ENCODE measurements around the gene COL9A3. TPM values are rescaled to one million over a fixed set of nuclear protein-coding genes. Genes with fewer than 3 reads are reported as not detected.

The COL9A3 gene
- total RNA-seq, 1 experiment from 2014 or later = 41.2 TPM

DNA sequence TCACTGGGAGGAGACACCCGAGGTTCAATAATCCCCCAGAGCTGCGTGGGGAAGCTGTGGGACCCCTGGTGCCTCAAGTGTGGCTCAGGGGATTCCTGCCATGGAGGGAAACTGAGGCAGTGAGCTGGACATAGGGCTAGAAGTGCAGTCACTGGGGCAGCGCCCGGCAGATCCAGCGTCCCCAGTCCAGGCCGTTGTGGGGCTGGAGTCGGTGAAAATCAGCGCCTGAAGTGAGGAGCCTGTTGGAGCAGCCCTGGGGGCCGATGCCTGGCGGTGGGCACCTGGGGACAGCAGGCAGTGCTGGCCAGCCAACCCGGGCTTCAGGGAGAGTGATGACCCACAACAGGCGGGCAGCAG is 2.2 kb upstream of the COL9A3 start:
- Histone ChIP-seq H4K20me1 (ENCODE audit: insufficient read depth, low read depth, low read length) (peaks cover 12% of the 10 kb centered on the region; the same call in 1 of the 2 replicates), H3K79me2 (ENCODE audit: low read length) (no peaks in the 10 kb centered on the region), H3K27me3 (ENCODE audit: low read length) (no peaks in the 10 kb centered on the region), H3K4me1 (ENCODE audit: low read length) (no peaks in the 10 kb centered on the region), H3K4me3 (ENCODE audit: low read length) (no peak overlapping the region), H3K9me2 (replicated peaks; ENCODE audit: insufficient read depth, low read length) (no peaks in the 10 kb centered on the region), H3K9ac (ENCODE audit: low read length) (no peak overlapping the region), H3K4me2 (ENCODE audit: low read depth, low read length, poor library complexity, severe bottlenecking) (no peak overlapping the region), H2AFZ (ENCODE audit: low read length) (no peak overlapping the region), H3K36me3 (ENCODE audit: insufficient read depth, low read length) (peaks cover 6% of the 10 kb centered on the region; the same call in 1 of the 2 replicates), H3K27ac (ENCODE audit: low read length) (no peak overlapping the region), H3K9me3 (ENCODE audit: low read length) (no peaks in the 10 kb centered on the region)
- no peak for DNase-seq

DNA sequence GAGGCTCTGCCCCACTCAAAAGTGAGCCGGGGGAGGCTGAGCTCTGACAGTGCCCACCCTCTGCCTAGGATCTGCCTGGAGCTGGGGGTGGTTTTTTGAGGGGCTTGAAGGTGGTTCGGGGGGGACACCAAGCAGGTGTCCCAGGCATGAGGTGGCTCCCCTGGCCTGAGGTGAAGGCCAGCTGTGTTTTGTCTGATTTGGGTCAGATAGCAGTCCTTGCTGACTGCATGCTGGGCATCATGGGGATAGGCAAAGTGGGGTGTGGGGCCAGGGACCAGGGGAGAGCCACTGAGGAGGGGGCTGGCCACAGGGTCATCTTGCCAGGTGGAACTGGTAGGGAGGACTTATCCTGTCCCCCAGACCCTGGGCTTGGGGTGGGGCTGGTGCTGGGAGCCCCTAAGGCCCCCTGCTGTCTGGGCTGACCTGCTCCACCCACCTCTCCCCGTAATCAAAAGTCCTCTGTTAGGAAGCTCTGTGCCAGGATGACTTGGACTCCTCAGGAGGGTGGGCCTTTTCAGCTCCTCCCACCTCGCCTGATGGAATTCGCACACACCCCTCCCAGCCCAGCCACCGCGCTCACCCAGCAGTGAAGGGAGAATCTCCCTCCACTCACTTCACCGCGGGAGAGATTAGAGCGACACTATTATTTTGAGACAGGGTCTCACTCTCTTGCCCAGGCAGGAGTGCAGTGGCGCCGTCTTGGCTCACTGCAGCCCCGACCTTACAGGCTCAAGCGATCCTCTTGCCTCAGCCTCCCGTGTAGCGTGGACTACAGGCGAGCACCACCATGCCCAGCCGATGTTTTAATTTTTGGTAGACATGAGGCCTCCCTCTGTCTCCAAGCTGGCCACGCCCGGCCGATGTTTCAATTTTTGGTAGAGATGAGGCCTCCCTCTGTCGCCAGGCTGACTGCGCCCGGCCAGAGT is 1.5 kb upstream of the COL9A3 start:
- Histone ChIP-seq H3K4me1 (ENCODE audit: low read length) (no peaks in the 10 kb centered on the region), H3K9me2 (replicated peaks; ENCODE audit: insufficient read depth, low read length) (no peaks in the 10 kb centered on the region), H3K4me2 (ENCODE audit: low read depth, low read length, poor library complexity, severe bottlenecking) (no peak overlapping the region), H3K27me3 (ENCODE audit: low read length) (no peaks in the 10 kb centered on the region), H3K9me3 (ENCODE audit: low read length) (no peaks in the 10 kb centered on the region), H3K27ac (ENCODE audit: low read length) (no peak overlapping the region), H3K9ac (ENCODE audit: low read length) (no peak overlapping the region), H3K36me3 (ENCODE audit: insufficient read depth, low read length) (no peaks in the 10 kb centered on the region; the same call in 1 of the 2 replicates), H3K79me2 (ENCODE audit: low read length) (no peaks in the 10 kb centered on the region), H3K4me3 (ENCODE audit: low read length) (no peak overlapping the region), H4K20me1 (ENCODE audit: insufficient read depth, low read depth, low read length) (peaks cover 9% of the 10 kb centered on the region; the same call in 1 of the 2 replicates), H2AFZ (ENCODE audit: low read length) (no peak overlapping the region)
- DNase-seq = no peak

DNA sequence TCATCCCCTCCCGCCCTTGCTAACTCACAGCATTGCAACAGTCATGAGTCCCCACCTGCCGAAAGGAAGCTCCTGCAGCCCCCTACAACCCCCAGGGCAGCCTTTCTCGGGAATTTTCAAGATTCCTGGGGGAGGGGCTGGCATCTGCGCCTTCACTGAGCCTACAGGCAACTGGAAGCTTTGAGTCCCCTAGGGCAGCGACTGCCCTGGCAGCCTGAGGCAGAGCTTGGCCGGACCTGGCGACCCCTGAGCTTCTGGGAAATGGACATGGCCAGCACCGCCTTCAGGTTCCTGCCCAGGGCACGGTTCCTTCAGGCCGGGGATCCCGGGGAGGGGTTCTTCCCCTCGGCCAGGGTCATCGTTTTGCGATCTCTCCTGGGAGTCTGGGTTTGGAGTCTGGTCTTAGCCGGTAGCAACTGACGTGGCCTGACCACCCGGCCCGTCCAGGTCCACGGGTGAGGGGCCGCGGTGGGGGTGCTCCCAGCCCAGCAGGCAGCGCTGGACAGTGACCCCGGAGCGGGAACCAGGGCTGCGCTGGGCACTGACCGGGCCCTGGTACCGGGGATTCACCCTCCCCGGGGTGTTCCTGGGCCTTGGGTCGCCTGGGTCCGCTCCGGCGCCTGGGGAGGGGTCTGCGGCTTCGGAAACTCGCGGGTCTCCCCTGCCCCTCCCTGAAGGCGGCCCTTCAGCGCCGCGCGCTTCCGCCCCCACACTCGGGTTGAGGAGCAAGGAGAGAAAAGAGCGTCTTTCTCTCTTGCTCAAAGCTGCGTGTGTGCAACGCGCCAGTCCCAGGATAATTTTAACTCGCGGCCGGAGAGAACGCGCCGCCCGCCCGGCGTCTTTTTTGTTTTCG is 593 bp upstream of the COL9A3 start:
- Histone ChIP-seq H3K9me3 (ENCODE audit: low read length) (no peaks in the 10 kb centered on the region), H3K4me1 (ENCODE audit: low read length) (no peaks in the 10 kb centered on the region), H3K36me3 (ENCODE audit: insufficient read depth, low read length) (no peaks in the 10 kb centered on the region), H3K79me2 (ENCODE audit: low read length) (no peaks in the 10 kb centered on the region), H3K4me2 (ENCODE audit: low read depth, low read length, poor library complexity, severe bottlenecking) (no peak overlapping the region), H3K9ac (ENCODE audit: low read length) (no peak overlapping the region), H3K27me3 (ENCODE audit: low read length) (no peaks in the 10 kb centered on the region), H3K4me3 (ENCODE audit: low read length) (no peak overlapping the region), H4K20me1 (ENCODE audit: insufficient read depth, low read depth, low read length) (peaks cover 9% of the 10 kb centered on the region; the same call in 1 of the 2 replicates), H3K9me2 (replicated peaks; ENCODE audit: insufficient read depth, low read length) (no peaks in the 10 kb centered on the region), H3K27ac (ENCODE audit: low read length) (no peak overlapping the region), H2AFZ (ENCODE audit: low read length) (no peak overlapping the region)
- DNase-seq = no peak

DNA sequence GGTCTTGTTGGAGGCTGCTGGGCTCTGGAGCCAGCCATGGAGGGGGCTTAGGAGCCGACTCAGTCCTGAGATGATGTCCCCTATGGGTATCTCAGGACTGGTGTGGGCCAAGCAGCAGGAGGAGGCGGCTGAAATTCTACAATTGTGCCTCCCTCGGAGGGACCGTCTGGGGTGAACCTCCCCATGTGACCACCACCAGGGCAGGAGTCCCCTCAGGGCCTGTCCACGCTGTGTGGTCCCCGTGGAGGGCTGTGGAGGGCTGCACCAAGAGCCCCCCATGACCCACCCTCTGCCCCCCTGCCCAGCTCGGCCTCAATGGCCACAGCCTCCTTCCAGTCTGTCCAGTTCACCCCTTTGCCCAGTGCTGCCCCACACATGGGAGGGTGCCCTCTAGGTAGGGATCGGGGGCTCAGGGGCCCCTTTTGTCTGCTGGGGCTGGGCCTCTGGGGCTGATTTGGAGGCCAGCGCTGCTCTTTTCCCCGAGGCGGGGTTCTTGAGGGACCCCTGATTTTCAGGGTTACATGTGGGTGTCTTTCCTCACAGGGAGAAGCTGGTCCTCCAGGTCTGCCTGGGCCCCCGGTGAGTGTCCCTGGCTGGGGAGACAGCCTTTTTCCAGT is 1.2 kb downstream of the COL9A3 start:
- DNase-seq = no peak
- Histone ChIP-seq H3K27me3 (ENCODE audit: low read length) (no peaks in the 10 kb centered on the region), H3K4me3 (ENCODE audit: low read length) (no peak overlapping the region), H3K79me2 (ENCODE audit: low read length) (no peaks in the 10 kb centered on the region), H3K9me2 (replicated peaks; ENCODE audit: insufficient read depth, low read length) (no peaks in the 10 kb centered on the region), H3K36me3 (ENCODE audit: insufficient read depth, low read length) (no peaks in the 10 kb centered on the region), H3K27ac (ENCODE audit: low read length) (no peak overlapping the region), H2AFZ (ENCODE audit: low read length) (no peak overlapping the region), H3K4me2 (ENCODE audit: low read depth, low read length, poor library complexity, severe bottlenecking) (no peak overlapping the region), H3K9ac (ENCODE audit: low read length) (no peak overlapping the region), H3K9me3 (ENCODE audit: low read length) (no peaks in the 10 kb centered on the region), H4K20me1 (ENCODE audit: insufficient read depth, low read depth, low read length) (peaks cover 9% of the 10 kb centered on the region; the same call in 1 of the 2 replicates), H3K4me1 (ENCODE audit: low read length) (peaks cover 5% of the 10 kb centered on the region)

DNA sequence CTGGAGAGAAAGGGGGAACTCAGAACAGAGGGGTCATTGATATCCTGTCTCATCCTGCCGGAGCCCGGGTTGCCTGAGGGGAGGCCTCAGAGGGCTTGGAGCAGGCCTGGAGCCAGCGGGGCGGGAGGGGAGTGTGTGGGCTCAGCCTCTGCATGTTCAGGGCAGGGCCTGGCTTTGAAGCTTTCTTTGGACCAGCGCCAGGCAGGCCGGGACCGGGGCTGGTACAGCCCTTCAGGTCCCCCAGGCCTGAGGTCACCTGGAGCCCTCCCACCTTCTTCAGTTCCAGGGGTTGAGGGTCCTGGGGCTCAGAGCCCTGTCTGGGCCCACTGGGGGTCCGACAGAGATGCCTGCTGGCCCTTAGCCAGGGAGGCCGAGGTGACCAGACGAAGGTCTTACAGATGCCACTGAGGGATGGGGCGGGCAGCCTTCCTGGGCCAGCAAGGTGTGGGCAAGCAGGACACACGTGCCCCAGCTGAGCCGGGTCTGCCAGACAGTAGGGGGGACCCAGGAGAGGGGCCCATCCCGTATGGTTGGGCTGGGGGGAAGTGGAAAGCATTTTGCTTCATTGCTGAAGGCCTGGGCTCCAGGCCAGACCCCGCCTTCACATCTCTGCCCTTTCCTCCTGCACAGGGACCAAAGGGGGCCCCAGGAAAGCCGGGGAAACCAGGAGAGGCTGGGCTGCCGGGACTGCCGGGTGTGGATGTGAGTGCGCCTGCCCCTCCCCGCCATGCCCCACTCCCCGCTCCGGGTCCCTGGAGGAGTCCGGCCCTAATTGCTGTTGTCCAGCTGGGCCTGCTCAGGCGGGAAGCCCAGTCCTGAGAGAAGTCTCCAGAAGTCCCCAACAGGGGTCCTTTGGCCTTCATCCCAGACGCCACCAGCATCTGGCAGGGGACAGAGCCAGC is 2.0 kb downstream of the COL9A3 start:
- no peak overlapping the region for H2AFZ ChIP-seq (ENCODE audit: low read length)
- H4K20me1 ChIP-seq (ENCODE audit: insufficient read depth, low read depth, low read length) = peaks cover 9% of the 10 kb centered on the region; the same call in 1 of the 2 replicates
- peaks cover 13% of the 10 kb centered on the region for H3K4me1 ChIP-seq (ENCODE audit: low read length)
- DNase-seq = no peak
- no peak overlapping the region for H3K9ac ChIP-seq (ENCODE audit: low read length)
- H3K4me2 ChIP-seq (ENCODE audit: low read depth, low read length, poor library complexity, severe bottlenecking) = no peak overlapping the region
- no peaks in the 10 kb centered on the region for H3K27me3 ChIP-seq (ENCODE audit: low read length)
- H3K9me2 ChIP-seq (replicated peaks; ENCODE audit: insufficient read depth, low read length) = no peaks in the 10 kb centered on the region
- no peak overlapping the region for H3K27ac ChIP-seq (ENCODE audit: low read length)
- H3K79me2 ChIP-seq (ENCODE audit: low read length) = no peaks in the 10 kb centered on the region
- H3K9me3 ChIP-seq (ENCODE audit: low read length) = no peaks in the 10 kb centered on the region
- no peaks in the 10 kb centered on the region for H3K36me3 ChIP-seq (ENCODE audit: insufficient read depth, low read length)
- no peak overlapping the region for H3K4me3 ChIP-seq (ENCODE audit: low read length)

DNA sequence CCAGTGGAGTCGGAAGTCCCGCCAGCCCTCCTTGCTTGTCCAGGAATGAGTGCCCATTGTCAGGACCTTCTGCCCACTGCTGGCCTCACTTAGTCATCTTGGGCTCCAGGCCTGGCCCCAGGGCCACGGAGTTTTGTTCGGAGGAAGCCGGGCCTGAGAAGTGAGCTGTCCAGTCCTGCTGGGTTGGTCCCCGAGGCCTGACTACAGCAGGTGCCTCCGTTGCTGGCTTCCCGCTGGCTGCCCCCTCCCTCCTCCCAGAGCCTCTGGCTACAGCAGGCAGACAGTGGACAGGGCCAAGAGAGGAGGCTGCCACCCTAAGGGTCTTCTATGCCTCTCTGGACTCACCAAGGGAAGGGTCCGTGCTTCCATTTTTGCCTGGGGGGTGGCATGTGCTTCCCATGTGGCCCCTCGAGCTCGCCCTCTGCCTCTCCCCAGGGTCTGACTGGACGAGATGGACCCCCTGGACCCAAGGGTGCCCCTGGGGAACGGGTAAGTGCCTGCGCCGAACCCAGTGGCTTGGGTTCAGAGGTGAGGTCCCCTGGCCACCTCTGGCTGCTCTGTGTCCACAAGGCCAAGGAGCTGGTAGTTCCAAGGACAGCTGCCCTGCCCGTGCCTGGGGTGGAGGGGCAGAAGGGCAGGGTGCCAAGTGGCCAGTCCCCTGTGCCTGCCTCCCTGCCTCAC is 2.8 kb downstream of the COL9A3 start:
- Histone ChIP-seq H3K9ac (ENCODE audit: low read length) (no peak overlapping the region), H3K36me3 (ENCODE audit: insufficient read depth, low read length) (no peaks in the 10 kb centered on the region), H3K4me1 (ENCODE audit: low read length) (peaks cover 20% of the 10 kb centered on the region), H2AFZ (ENCODE audit: low read length) (no peak overlapping the region), H3K9me2 (replicated peaks; ENCODE audit: insufficient read depth, low read length) (no peaks in the 10 kb centered on the region), H3K9me3 (ENCODE audit: low read length) (no peaks in the 10 kb centered on the region), H3K27me3 (ENCODE audit: low read length) (no peaks in the 10 kb centered on the region), H4K20me1 (ENCODE audit: insufficient read depth, low read depth, low read length) (peaks cover 7% of the 10 kb centered on the region; the same call in 1 of the 2 replicates), H3K4me2 (ENCODE audit: low read depth, low read length, poor library complexity, severe bottlenecking) (no peak overlapping the region), H3K79me2 (ENCODE audit: low read length) (no peaks in the 10 kb centered on the region), H3K4me3 (ENCODE audit: low read length) (no peak overlapping the region), H3K27ac (ENCODE audit: low read length) (no peak overlapping the region)
- no peak for DNase-seq

DNA sequence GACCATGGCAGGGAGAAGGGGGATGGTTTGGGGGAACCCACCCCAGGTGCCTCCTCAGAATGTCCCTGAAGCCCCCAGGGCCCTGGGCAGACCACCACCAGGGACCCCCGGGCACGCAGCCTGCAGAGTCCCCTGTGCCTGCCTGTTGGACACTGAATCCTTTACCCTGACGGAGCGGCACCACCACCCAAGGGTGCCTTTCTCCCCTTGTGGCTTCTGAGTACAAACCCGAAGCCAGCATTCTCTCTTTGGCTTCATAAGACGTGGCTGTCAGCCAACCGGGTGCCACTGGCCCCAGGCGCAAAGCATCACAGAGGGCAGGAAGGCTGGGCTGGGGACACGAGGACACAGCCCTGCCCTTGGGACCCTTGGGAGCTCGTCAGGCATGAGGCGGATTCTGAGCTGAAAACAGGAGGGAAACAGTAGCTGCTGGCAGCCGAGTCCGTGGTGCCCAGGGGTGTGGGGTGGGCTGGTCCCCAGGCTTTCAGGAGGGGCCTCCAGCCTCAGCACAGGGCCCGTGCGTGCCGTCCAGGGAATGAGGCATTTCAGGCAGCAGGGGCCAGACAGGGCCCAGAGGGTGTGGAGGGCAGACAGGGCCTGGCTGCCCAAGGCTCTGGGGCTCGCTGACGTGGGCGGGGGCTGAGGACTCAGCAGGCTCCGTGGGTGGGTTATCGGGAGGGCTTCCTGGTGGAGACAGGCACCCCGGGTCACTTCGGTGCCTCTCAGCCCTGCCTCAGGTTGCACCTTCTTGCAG is 3.5 kb downstream of the COL9A3 start:
- no peak for DNase-seq
- Histone ChIP-seq H3K9ac (ENCODE audit: low read length) (no peak overlapping the region), H3K27ac (ENCODE audit: low read length) (no peak overlapping the region), H3K9me3 (ENCODE audit: low read length) (no peaks in the 10 kb centered on the region), H3K4me2 (ENCODE audit: low read depth, low read length, poor library complexity, severe bottlenecking) (no peak overlapping the region), H3K4me1 (ENCODE audit: low read length) (peaks cover 27% of the 10 kb centered on the region), H3K36me3 (ENCODE audit: insufficient read depth, low read length) (no peaks in the 10 kb centered on the region), H3K9me2 (replicated peaks; ENCODE audit: insufficient read depth, low read length) (no peaks in the 10 kb centered on the region), H3K4me3 (ENCODE audit: low read length) (no peak overlapping the region), H4K20me1 (ENCODE audit: insufficient read depth, low read depth, low read length) (peaks cover 5% of the 10 kb centered on the region; the same call in 1 of the 2 replicates), H2AFZ (ENCODE audit: low read length) (no peak overlapping the region), H3K27me3 (ENCODE audit: low read length) (no peaks in the 10 kb centered on the region), H3K79me2 (ENCODE audit: low read length) (no peaks in the 10 kb centered on the region)
